Measurements from ENCODE around the gene IGSF21. TPM values are rescaled to one million over a fixed set of nuclear protein-coding genes. Genes with fewer than 3 reads are reported as not detected.

IGSF21 gene
- polyA plus RNA-seq, 2 of the 4 experiments (the other 2 are of a cell fraction): not detected

DNA sequence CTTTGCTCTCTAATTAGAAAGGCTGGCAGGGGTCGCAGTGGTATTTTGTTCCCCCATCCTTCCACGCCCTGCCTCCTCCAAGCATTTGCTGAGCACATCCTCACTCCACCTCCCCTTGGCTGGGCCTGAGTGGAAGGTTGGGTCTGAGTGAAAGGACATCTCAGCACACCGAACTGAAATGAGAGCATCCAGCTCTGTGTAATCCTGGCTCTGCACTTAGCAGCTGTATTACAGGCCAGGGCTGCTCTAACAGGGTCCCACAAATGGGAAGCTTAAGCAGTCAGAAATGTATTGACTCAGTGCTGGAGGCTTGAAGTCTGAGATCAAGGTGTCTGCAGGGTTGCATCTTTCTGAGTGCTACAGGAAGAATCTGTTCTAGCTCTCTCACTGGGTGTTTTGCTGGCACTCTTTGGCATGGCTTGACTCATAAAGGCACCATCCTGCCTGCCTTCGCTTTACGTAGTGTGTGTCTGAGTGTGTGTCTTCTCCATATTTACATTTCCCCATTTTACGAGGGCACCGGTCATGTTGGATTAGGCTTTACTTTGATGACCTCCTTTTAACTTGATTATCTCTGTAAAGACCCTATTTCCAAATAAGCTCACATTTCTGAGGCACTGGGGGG, 48.5 kb upstream of the IGSF21 start:
- H3K9me3 ChIP-seq: no peaks in the 10 kb centered on the region; the same call in 2 of the 3 replicates
- FAIRE-seq: no peak
- 5% methylated on average over 7 of the region's 7 CpGs for WGBS (ENCODE audit: missing lambda C conversion rate)
- no peak overlapping the region for H3K4me3 ChIP-seq
- H3K4me2 ChIP-seq: no peak overlapping the region
- ATAC-seq: no peak
- TF ChIP-seq HOXA7 (CRISPR knock-in tag; IDR thresholded peaks at IDR 0.05): no peak
- TF ChIP-seq PHF8 (IDR thresholded peaks at IDR 0.05; ENCODE audit: borderline replicate concordance, low read depth): no peak
- TF ChIP-seq EP300 (IDR thresholded peaks at IDR 0.05): no peak
- no peak for TF ChIP-seq BHLHE40 (IDR thresholded peaks at IDR 0.05; ENCODE audit: low read depth, low read length)
- TF ChIP-seq HOXB5 (CRISPR knock-in tag; IDR thresholded peaks at IDR 0.05): no peak
- TF ChIP-seq CBX2 (IDR thresholded peaks at IDR 0.05; ENCODE audit: borderline replicate concordance, low read depth): no peak
- TF ChIP-seq, protein P1, sequence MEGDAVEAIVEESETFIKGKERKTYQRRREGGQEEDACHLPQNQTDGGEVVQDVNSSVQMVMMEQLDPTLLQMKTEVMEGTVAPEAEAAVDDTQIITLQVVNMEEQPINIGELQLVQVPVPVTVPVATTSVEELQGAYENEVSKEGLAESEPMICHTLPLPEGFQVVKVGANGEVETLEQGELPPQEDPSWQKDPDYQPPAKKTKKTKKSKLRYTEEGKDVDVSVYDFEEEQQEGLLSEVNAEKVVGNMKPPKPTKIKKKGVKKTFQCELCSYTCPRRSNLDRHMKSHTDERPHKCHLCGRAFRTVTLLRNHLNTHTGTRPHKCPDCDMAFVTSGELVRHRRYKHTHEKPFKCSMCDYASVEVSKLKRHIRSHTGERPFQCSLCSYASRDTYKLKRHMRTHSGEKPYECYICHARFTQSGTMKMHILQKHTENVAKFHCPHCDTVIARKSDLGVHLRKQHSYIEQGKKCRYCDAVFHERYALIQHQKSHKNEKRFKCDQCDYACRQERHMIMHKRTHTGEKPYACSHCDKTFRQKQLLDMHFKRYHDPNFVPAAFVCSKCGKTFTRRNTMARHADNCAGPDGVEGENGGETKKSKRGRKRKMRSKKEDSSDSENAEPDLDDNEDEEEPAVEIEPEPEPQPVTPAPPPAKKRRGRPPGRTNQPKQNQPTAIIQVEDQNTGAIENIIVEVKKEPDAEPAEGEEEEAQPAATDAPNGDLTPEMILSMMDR (IDR thresholded peaks at IDR 0.05): no peak
- TF ChIP-seq CHD4 (IDR thresholded peaks at IDR 0.05; ENCODE audit: borderline replicate concordance): no peak
- TF ChIP-seq, protein P2, sequence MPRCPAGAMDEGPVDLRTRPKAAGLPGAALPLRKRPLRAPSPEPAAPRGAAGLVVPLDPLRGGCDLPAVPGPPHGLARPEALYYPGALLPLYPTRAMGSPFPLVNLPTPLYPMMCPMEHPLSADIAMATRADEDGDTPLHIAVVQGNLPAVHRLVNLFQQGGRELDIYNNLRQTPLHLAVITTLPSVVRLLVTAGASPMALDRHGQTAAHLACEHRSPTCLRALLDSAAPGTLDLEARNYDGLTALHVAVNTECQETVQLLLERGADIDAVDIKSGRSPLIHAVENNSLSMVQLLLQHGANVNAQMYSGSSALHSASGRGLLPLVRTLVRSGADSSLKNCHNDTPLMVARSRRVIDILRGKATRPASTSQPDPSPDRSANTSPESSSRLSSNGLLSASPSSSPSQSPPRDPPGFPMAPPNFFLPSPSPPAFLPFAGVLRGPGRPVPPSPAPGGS (IDR thresholded peaks at IDR 0.05): no peak
- ChIA-PET POLR2A (no interaction called here), CTCF (no interaction called here)
- no peaks in the 10 kb centered on the region for H3K4me1 ChIP-seq
- no peak overlapping the region for H3K27ac ChIP-seq
- DNase-seq (ENCODE audit: low read depth in 1 of 2, low spot score in 1 of 2): no peak

DNA sequence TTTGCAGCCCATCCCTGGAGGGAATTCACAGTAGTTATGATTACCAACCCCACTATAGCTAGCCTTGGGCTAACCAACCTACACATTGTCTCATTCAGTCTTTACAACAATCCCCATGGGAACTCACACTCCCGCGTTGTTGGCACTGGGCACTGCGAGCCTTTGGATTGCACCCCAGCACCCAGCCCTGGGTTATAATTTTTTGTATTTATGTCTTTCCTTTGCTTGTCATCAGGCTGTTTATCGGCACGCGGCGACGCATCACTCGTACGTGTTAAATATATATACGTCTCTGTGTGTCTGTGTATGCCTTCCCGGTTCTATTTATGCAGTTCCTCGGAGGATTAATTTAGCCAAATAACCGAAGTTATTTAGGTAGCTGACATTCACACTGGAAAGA, 47.2 kb upstream of the IGSF21 start:
- ChIA-PET POLR2A (no interaction called here), CTCF (no interaction called here)
- no peak overlapping the region for H3K27ac ChIP-seq
- DNase-seq (ENCODE audit: low read depth in 1 of 2, low spot score in 1 of 2): no peak
- H3K4me1 ChIP-seq: no peaks in the 10 kb centered on the region
- no peak for FAIRE-seq
- no peaks in the 10 kb centered on the region; the same call in 2 of the 3 replicates for H3K9me3 ChIP-seq
- WGBS (ENCODE audit: missing lambda C conversion rate): 64% methylated on average over 14 of the region's 14 CpGs
- no peak overlapping the region for H3K4me2 ChIP-seq
- no peak overlapping the region for H3K4me3 ChIP-seq
- TF ChIP-seq, protein P3, sequence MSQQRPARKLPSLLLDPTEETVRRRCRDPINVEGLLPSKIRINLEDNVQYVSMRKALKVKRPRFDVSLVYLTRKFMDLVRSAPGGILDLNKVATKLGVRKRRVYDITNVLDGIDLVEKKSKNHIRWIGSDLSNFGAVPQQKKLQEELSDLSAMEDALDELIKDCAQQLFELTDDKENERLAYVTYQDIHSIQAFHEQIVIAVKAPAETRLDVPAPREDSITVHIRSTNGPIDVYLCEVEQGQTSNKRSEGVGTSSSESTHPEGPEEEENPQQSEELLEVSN (IDR thresholded peaks at IDR 0.05; ENCODE audit: borderline replicate concordance, low read depth): no peak
- TF ChIP-seq TFCP2L1 (CRISPR knock-in tag; IDR thresholded peaks at IDR 0.05) (no peak), GATA3 (IDR thresholded peaks at IDR 0.05; ENCODE audit: borderline replicate concordance) (no peak), TP53 (CRISPR knock-in tag; IDR thresholded peaks at IDR 0.05) (no peak), KDM1A (IDR thresholded peaks at IDR 0.05; ENCODE audit: low read depth) (no peak)
- TF ChIP-seq, protein P4, sequence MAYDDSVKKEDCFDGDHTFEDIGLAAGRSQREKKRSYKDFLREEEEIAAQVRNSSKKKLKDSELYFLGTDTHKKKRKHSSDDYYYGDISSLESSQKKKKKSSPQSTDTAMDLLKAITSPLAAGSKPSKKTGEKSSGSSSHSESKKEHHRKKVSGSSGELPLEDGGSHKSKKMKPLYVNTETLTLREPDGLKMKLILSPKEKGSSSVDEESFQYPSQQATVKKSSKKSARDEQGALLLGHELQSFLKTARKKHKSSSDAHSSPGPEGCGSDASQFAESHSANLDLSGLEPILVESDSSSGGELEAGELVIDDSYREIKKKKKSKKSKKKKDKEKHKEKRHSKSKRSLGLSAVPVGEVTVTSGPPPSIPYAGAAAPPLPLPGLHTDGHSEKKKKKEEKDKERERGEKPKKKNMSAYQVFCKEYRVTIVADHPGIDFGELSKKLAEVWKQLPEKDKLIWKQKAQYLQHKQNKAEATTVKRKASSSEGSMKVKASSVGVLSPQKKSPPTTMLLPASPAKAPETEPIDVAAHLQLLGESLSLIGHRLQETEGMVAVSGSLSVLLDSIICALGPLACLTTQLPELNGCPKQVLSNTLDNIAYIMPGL (CRISPR knock-in tag; IDR thresholded peaks at IDR 0.05; ENCODE audit: borderline replicate concordance): no peak
- TF ChIP-seq, protein P5, sequence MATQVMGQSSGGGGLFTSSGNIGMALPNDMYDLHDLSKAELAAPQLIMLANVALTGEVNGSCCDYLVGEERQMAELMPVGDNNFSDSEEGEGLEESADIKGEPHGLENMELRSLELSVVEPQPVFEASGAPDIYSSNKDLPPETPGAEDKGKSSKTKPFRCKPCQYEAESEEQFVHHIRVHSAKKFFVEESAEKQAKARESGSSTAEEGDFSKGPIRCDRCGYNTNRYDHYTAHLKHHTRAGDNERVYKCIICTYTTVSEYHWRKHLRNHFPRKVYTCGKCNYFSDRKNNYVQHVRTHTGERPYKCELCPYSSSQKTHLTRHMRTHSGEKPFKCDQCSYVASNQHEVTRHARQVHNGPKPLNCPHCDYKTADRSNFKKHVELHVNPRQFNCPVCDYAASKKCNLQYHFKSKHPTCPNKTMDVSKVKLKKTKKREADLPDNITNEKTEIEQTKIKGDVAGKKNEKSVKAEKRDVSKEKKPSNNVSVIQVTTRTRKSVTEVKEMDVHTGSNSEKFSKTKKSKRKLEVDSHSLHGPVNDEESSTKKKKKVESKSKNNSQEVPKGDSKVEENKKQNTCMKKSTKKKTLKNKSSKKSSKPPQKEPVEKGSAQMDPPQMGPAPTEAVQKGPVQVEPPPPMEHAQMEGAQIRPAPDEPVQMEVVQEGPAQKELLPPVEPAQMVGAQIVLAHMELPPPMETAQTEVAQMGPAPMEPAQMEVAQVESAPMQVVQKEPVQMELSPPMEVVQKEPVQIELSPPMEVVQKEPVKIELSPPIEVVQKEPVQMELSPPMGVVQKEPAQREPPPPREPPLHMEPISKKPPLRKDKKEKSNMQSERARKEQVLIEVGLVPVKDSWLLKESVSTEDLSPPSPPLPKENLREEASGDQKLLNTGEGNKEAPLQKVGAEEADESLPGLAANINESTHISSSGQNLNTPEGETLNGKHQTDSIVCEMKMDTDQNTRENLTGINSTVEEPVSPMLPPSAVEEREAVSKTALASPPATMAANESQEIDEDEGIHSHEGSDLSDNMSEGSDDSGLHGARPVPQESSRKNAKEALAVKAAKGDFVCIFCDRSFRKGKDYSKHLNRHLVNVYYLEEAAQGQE (IDR thresholded peaks at IDR 0.05): no peak
- no peak for ATAC-seq
